Measurements from ENCODE around the gene HCN2.

The HCN2 gene

DNA sequence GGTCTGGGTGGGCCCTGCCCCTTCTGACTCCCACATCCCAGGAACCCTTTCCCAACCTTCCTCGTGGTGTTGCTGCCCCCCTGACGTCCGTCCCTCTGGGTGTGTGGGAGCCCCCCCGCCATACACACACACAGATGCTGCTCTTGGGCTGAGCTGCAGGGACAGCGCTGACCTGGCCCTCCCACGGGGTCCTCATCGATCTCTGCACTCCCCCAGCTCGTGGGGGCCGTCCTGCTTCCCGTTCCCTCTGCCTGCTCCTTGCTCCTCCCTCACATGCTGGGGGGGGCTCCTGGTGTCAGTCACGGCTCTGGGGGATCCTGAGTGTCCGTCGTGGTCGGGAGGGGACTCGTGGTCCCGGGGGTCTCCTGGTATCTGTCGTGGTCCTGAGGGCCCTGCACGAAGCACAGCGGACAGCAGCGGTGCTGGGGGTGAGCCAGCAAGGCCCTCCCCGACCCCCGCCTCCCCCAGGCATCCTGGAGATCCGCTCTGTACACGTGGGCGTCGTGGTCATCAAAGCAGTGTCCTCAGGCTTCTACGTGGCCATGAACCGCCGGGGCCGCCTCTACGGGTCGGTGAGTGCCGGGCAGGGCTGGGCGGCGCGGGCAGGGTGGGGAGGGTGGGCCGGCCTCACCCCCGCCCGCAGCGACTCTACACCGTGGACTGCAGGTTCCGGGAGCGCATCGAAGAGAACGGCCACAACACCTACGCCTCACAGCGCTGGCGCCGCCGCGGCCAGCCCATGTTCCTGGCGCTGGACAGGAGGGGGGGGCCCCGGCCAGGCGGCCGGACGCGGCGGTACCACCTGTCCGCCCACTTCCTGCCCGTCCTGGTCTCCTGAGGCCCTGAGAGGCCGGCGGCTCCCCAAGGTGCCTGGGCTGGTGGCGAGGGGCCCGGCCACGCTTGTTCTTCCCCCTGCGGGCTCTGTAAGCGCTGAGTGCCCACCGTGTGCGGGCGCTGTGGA lies 53.4 kb downstream of the HCN2 start:
- peaks cover 8 to 10% of the 10 kb centered on the region in 2 donors for H3K4me1 Mint-ChIP-seq (ENCODE audit: low read depth in 2 of 2)
- H3K4me3 Mint-ChIP-seq = no peak overlapping the region
- no peaks in the 10 kb centered on the region for H3K27me3 Mint-ChIP-seq
- no peak for DNase-seq
- H3K9me3 Mint-ChIP-seq = no peaks in the 10 kb centered on the region
- ATAC-seq (replicated peaks) = no peak
- peak overlapping the region in 1 of 2 donors; percentile 23 for H3K27ac Mint-ChIP-seq
- H3K36me3 Mint-ChIP-seq (ENCODE audit: insufficient read depth) = peaks cover 47% of the 10 kb centered on the region

DNA sequence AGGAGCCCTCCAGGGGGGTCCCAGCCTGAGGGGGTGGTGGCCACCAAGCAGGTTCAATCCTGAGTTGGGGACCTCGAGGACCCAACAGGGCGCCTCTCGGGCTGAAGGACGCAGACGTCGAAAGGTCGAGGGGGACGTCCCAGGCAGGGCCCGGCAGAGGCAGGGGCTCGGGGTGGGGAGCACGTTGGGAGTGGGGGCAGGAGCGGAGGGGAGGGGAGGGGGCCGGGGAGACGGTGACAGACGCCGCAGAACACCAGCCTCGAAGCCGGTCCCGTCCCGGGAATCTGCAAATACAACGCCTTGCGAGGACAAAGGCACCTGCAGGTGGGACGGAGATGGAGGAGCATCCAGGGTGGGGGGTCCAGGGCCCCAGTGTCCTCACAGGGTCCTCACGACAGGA lies 54.1 kb downstream of the HCN2 start:
- H3K27ac Mint-ChIP-seq = no peak overlapping the region
- DNase-seq = no peak
- no peaks in the 10 kb centered on the region for H3K27me3 Mint-ChIP-seq
- peaks cover 8 to 10% of the 10 kb centered on the region in 2 donors for H3K4me1 Mint-ChIP-seq (ENCODE audit: low read depth in 2 of 2)
- ATAC-seq (replicated peaks) = no peak
- no peak overlapping the region for H3K4me3 Mint-ChIP-seq
- no peaks in the 10 kb centered on the region for H3K9me3 Mint-ChIP-seq
- peaks cover 52% of the 10 kb centered on the region for H3K36me3 Mint-ChIP-seq (ENCODE audit: insufficient read depth)

DNA sequence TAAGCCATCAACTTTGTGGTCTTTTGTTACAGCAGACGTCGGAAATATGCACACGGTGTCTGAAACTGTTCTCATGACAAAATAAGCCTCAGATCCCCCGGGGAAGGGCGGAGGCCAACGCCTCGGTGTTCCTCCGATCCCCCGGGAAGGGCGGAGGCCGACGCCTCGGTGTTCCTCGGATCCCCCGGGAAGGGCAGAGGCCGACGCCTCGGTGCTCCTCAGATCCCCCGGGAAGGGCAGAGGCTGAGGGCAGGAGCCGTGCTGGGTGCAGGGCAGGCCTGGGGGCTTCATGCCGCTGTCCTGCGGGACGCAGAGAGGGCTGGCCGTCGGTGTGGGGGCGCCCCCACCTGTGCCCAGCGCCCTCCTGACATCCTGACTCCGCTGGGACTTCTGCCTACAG lies 54.7 kb downstream of the HCN2 start:
- H3K27me3 Mint-ChIP-seq = no peaks in the 10 kb centered on the region
- no peak overlapping the region for H3K4me3 Mint-ChIP-seq
- peaks cover 3 to 6% of the 10 kb centered on the region in 2 donors for H3K4me1 Mint-ChIP-seq (ENCODE audit: low read depth in 2 of 2)
- DNase-seq (no peak), ATAC-seq (replicated peaks) (no peak)
- H3K36me3 Mint-ChIP-seq (ENCODE audit: insufficient read depth) = peaks cover 49% of the 10 kb centered on the region
- no peaks in the 10 kb centered on the region for H3K9me3 Mint-ChIP-seq
- H3K27ac Mint-ChIP-seq = no peak overlapping the region

DNA sequence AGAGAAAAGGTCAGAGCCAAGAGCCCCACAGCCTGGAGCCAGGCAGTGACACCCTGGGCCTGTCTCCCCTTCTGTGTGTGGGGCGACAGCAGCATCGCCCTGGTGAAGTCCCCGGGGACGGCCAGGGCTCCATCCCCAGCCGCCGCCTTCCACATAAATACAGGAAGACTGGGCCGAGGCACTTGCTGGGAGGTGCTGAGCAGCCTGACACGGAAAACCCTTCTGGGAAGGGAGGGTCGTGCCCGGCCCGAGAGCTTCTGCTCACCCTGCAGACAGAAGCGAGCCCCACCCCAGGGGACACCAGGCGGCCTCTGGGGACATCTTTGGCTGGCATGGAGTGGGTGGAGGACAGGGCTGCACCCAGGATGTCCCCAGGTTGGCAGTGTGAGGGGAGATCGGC lies 55.1 kb downstream of the HCN2 start:
- no peak overlapping the region for H3K27ac Mint-ChIP-seq
- no peaks in the 10 kb centered on the region for H3K9me3 Mint-ChIP-seq
- H3K4me3 Mint-ChIP-seq = no peak overlapping the region
- ATAC-seq (replicated peaks) (no peak), DNase-seq (no peak)
- H3K27me3 Mint-ChIP-seq = no peaks in the 10 kb centered on the region
- peaks cover 1 to 3% of the 10 kb centered on the region in 2 donors for H3K4me1 Mint-ChIP-seq (ENCODE audit: low read depth in 2 of 2)
- peaks cover 47% of the 10 kb centered on the region for H3K36me3 Mint-ChIP-seq (ENCODE audit: insufficient read depth)

DNA sequence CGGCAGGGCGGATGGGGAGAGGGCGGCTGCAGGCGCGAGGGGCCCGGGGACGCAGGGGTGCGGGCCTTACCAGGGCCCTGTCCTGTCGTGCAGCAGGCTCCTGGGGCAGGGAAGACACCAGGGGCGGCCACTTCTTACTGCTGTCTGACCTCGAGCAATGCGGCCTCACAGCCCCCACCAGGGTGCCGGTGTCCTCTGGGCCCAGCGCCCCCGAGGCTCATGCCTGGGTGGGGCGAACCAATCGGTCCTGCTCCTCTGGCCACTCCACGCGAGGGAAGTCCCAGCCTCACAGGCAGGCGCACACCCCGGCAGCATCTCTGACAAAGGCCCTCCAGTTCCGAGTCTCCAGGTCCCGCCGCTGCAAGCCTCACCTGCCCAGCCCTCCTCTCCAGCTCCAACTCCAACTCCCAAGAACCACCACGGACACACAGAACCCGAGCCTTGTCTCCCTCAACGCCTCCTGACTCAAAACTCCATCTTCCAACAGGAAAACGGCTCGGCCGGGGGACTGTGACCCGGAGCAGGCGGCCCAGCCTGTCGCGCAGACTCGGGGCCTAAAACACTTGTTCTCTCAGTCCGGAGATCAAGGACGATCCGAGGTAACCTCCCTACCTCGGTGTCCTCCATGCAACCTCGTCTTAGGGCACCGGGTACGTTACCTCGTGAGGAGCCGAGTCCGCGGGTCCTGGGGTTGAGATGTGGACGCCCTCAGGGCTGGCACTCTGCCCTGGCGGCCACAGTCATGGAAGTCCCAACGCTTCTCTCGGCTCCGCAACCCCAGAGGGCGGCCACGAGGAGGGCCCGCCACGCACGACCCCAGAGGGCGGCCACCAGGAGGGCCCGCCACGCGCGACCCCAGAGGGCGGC lies 56.5 kb downstream of the HCN2 start:
- Mint-ChIP-seq H3K4me1 (ENCODE audit: low read depth in 2 of 2) (no peaks in the 10 kb centered on the region), H3K27ac (peak overlapping the region in 1 of 2 donors; percentile 44), H3K4me3 (peak overlapping the region in 1 of 2 donors; percentile 25), H3K9me3 (no peaks in the 10 kb centered on the region), H3K36me3 (ENCODE audit: insufficient read depth) (peaks cover 50% of the 10 kb centered on the region), H3K27me3 (no peaks in the 10 kb centered on the region)
- DNase-seq (no peak), ATAC-seq (replicated peaks) (no peak)

DNA sequence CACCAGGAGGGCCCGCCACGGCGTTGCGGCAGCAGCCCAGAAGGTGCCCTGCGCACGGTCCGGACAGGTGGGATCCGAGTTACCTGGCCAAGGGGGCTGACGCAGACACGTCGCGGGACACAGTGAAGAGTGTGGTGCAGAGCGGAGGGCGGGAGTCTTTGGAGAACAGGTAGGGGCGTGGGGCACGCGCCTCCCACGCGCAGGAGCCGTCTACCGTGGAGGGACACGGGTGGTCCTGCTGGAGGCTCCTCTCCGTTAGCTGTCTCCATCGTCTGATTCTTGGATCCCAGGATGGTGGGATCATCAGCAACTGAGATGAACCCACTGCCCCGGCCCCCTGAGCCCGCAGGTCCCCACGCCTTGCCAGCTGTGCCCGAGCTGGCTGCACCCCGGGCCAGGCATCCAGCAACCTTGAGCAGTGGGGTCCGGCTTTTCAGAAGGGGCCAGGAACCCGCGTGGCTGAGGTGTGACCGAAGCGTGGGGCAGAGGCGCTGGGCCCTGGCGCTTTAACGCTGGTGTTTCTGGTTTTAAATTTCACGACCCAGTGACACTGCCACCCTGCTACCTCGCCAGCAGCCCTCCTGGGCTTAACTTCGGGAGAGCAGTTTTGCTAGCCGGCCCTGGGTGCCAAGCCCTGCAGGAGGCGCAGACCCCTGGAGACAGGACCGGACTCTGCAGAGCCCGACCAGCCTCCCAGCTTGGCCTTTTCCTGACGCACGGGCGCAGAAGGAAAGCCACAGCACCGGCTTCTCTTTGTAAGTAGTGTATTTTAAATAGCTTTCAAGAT lies 57.3 kb downstream of the HCN2 start:
- Mint-ChIP-seq H3K27ac (no peak overlapping the region), H3K4me3 (no peak overlapping the region), H3K27me3 (no peaks in the 10 kb centered on the region), H3K4me1 (ENCODE audit: low read depth in 2 of 2) (no peaks in the 10 kb centered on the region), H3K9me3 (no peaks in the 10 kb centered on the region), H3K36me3 (ENCODE audit: insufficient read depth) (peaks cover 52% of the 10 kb centered on the region)
- DNase-seq (no peak), ATAC-seq (replicated peaks) (no peak)

DNA sequence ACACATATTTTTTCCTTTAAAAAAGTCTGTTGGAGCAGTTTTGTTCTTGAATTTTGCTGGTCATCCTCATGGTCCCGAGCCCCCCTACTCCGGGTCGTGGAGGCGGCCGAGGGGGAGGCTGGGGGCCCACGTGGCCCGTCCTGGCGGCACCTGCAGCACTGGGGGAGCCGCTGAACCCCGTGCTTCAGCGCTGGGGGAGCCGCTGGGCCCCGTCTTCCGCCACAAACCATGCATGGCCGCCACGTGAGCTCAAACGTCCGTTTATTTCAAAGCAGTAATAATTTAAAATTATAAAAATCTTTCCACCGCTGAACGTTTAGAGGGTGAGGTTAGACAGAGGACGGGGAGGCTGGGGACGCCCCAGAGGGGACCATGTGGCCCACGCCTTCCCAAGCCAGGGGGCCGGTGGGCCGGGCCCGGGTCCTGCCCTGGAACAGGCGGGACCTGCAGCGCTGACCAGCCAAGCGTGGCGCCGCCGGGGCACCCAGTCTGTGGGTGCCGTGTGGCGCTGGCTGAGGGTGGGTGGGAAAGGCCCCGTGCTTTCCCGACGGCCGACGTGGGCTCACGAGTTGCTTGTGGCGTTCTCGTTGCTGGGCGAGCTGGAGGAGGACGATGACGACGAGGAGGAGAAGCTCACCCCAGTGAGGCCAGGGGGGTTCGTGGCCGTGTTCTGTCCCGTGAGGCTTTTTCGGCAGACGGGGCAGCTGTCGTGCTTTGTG lies 58.0 kb downstream of the HCN2 start:
- ATAC-seq (replicated peaks) (no peak), DNase-seq (no peak)
- Mint-ChIP-seq H3K4me3 (no peak overlapping the region), H3K9me3 (no peaks in the 10 kb centered on the region), H3K27ac (no peak overlapping the region), H3K36me3 (ENCODE audit: insufficient read depth) (peaks cover 49% of the 10 kb centered on the region), H3K4me1 (ENCODE audit: low read depth in 2 of 2) (no peaks in the 10 kb centered on the region), H3K27me3 (no peaks in the 10 kb centered on the region)

DNA sequence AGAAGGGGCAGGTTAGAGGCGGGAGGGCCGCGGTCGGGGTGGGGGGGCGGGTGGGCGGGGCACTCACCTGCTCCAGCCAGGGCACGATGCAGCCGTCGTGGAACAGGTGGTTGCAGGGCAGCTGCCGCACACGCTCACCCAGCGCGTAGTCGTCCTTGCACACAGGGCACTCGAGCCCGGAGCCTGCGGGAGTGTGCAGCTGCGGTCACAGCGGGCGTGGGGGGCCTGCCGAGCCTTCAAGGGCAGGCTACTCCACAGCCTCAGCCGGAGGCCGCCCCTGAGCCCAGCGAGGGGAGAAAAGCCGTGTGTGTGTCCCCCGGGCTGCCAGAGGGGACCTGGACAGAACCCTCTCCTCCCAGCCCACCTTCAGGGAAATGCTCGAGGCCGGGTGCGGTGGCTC lies 58.6 kb downstream of the HCN2 start:
- Mint-ChIP-seq H3K27me3 (no peaks in the 10 kb centered on the region), H3K4me1 (ENCODE audit: low read depth in 2 of 2) (peaks cover 0 to 3% of the 10 kb centered on the region in 2 donors), H3K9me3 (no peaks in the 10 kb centered on the region), H3K4me3 (no peak overlapping the region), H3K27ac (no peak overlapping the region), H3K36me3 (ENCODE audit: insufficient read depth) (peaks cover 52% of the 10 kb centered on the region)
- ATAC-seq (replicated peaks) (no peak), DNase-seq (no peak)

DNA sequence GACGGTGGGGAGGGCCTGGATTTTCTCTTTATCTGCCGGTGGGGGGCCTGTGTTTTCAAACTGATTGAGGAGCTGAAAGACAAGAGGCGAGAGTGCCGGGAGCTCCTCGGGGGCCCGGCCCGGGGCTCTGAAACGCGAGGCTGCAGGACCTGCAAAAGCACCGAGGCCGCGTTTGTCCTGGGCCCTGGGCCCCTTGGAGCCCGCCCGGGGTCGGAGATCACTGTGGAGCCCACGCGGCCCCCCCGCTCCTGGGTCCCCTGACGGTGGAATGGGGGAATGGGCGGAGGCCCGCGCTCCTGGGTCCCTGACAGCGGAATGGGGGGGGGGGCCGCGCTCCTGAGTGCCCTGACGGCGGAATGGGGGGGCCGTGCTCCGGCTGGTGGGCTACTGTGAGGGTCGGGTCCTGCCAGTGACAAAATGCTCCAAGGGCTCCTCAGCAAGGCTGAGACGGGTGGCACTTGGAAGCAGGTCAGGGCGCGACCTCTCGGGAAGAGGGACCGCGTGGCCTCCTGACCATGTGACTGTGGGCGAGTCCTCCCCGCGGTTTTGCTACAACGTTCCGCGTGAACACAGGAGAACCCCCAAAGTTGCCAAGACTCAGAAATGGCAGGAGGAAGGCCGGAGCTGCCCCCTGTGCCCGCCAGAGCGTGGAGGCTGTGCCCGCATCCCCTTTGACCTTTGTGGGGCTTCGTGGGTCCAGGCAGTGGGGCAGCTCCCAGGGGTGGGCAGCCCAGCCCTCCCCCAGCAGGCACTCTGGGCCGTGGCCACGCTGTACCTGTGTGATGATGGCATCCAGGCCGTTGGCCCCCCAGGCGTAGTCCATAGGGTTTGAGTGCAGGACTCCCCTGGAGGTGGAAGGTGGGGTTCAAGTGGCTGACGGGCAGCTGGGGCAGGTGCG lies 59.5 kb downstream of the HCN2 start:
- DNase-seq (no peak), ATAC-seq (replicated peaks) (no peak)
- no peaks in the 10 kb centered on the region for H3K9me3 Mint-ChIP-seq
- no peaks in the 10 kb centered on the region for H3K27me3 Mint-ChIP-seq
- H3K27ac Mint-ChIP-seq = peak overlapping the region in 1 of 2 donors; percentile 31
- H3K4me1 Mint-ChIP-seq (ENCODE audit: low read depth in 2 of 2) = peaks cover 0 to 3% of the 10 kb centered on the region in 2 donors
- no peak overlapping the region for H3K4me3 Mint-ChIP-seq
- H3K36me3 Mint-ChIP-seq (ENCODE audit: insufficient read depth) = peaks cover 55% of the 10 kb centered on the region

DNA sequence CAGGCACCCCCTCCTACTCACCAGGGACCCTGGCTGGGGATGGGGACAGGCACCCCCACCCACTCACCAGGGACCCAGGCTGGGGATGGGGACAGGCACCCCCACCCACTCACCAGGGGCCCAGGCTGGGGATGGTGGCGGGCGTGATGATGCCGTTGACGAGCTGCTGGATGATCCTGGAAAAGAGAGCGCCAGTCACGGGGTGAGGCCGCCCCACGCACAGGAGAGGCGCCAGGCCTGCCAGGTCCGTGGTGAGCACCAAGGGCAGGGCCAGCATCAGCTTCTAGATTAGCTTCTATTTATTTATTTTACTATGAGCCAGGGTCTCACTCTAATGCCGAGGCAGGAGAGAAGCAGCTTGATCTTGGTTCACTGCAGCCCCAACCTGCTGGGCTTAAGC lies 60.4 kb downstream of the HCN2 start:
- Mint-ChIP-seq H3K9me3 (no peaks in the 10 kb centered on the region), H3K27ac (no peak overlapping the region), H3K36me3 (ENCODE audit: insufficient read depth) (peaks cover 64% of the 10 kb centered on the region), H3K27me3 (no peaks in the 10 kb centered on the region), H3K4me3 (no peak overlapping the region), H3K4me1 (ENCODE audit: low read depth in 2 of 2) (peaks cover 5 to 9% of the 10 kb centered on the region in 2 donors)
- ATAC-seq (replicated peaks) (no peak), DNase-seq (no peak)

DNA sequence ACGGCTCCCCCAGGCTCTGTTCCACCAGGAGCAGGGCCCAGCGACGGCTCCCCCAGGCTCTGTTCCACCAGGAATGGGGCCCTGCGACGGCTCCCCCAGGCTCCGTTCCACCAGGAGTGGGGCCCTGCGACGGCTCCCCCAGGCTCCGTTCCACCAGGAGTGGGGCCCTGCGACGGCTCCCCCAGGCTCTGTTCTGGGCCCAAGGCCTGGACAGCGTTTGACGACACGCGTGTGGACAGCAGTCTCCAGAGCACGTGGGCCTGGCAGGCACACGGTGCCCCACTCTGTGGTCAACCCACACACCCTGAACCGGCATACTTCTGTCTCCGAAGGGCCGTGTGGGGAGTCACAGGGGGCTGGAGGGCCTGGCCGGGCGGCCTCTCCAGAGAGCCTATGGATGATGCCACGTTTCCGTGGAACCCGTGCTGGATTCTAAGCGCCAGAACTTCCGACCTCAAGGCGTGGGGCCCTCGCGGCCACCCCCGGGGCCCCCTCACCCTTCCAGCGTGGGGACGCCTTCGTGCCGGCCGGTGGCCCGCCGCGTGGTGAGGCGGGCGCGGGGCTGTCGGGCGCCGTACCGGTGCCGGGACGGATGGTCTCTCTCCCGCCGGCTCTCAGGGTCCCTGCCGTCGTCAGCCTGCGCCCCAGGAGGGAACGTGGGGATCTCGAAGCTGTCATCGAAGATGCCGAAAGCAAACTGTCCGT lies 61.6 kb downstream of the HCN2 start:
- Mint-ChIP-seq H3K27ac (peak overlapping the region in 1 of 2 donors; percentile 46), H3K4me1 (ENCODE audit: low read depth in 2 of 2) (peaks cover 17 to 20% of the 10 kb centered on the region in 2 donors), H3K9me3 (no peaks in the 10 kb centered on the region), H3K4me3 (no peak overlapping the region), H3K27me3 (no peaks in the 10 kb centered on the region), H3K36me3 (ENCODE audit: insufficient read depth) (peaks cover 68% of the 10 kb centered on the region)
- DNase-seq = no peak
- ATAC-seq (replicated peaks) = no peak

Data from effector memory CD8-positive, alpha-beta T cell (primary cell).